HCT116 (cell line): ENCODE measurements around the gene DBN1. TPM values are rescaled to one million over a fixed set of nuclear protein-coding genes. Genes with fewer than 3 reads are reported as not detected.

Source experiments
- ATAC-seq: fragments of 200-7000 bp; cut with Tn5 transposase; 2 replicates; pipeline ENCODE4 v1.9.1; 2020; ENCODE audit warnings: mild to moderate bottlenecking, moderate library complexity
- BruUV-seq: library from RNA; stranded (reverse); fragments of 400-500 nt; replicated peaks from 2 replicates; lab custom pipeline; 2021; lab: Mats Ljungman, UMichigan
- CTCF ChIA-PET: fragments of 300-600 bp; sonication (Branson Sonifier 250); formaldehyde crosslinking; loops from one replicate; lab custom pipeline; 2021; ENCODE audit warnings: antibody characterized with exemption; lab: Charles Lee
- POLR2A ChIA-PET: fragments of 300-600, 350-600 bp; sonication (Branson Sonifier 250); formaldehyde crosslinking; loops from one replicate; lab custom pipeline; 2021; ENCODE audit warnings: antibody characterized with exemption; lab: Charles Lee
- RAD21 ChIA-PET, 2 experiments: fragments of 300-600 bp; sonication (Branson Sonifier 250); formaldehyde crosslinking; loops; one replicate each; lab custom pipeline; 2023; ENCODE audit warnings: low total read pairs in 2 of 2; ENCODE audit not compliant: uncharacterized antibody in 2 of 2, unreplicated experiment in 2 of 2, low non-redundant PET in 1 of 2; lab: Charles Lee
- DNase-seq: peaks from one replicate; pipeline ENCODE4 v3.0.0-alpha.2; 2010; ENCODE audit warnings: low read depth, low spot score
- H2AFZ ChIP-seq: fragments of 200-600 bp; shearing (Covaris generic), sonication (generic); 2 replicates; pipeline ENCODE4 v1.6.1; 2017; ENCODE audit warnings: low read depth, mixed run types, mixed read lengths, antibody characterized with exemption, low read length; ENCODE audit not compliant: poor library complexity, severe bottlenecking
- H3K27ac ChIP-seq: 2 replicates; pipeline ENCODE4 v1.5.1; 2012; ENCODE audit warnings: low read depth, low read length
- H3K27me3 ChIP-seq: fragments of 200-600 bp; sonication (generic); 2 replicates; pipeline ENCODE4 v1.6.1; 2016; ENCODE audit warnings: mixed run types, low read length, mixed read lengths; ENCODE audit not compliant: insufficient read depth
- H3K36me3 ChIP-seq, 2 experiments: fragments of 200-500 bp in 1 of 2; fragments of 200-600 bp in 1 of 2; sonication (Bioruptor generic) in 1 of 2; sonication (generic) in 1 of 2; 2 replicates each; pipeline versions ENCODE4 v1.5.1 to v1.6.1; 2014 to 2016; ENCODE audit warnings: low read length in 2 of 2, inconsistent platforms in 1 of 2, mixed read lengths in 1 of 2, mixed run types in 1 of 2; ENCODE audit not compliant: insufficient read depth in 2 of 2, control insufficient read depth in 1 of 2
- H3K4me1 ChIP-seq, 2 experiments: fragments of 200-600 bp in 1 of 2; sonication (generic) in 1 of 2; 2 replicates each; pipeline versions ENCODE4 v1.5.1 to v1.6.1; 2012 to 2017; ENCODE audit warnings: low read length in 2 of 2, inconsistent platforms in 1 of 2, mild to moderate bottlenecking in 1 of 2, mixed read lengths in 1 of 2, mixed run types in 1 of 2, moderate library complexity in 1 of 2; ENCODE audit not compliant: insufficient read depth in 2 of 2, control insufficient read depth in 1 of 2
- H3K4me2 ChIP-seq: fragments of 200-600 bp; sonication (generic); 2 replicates; pipeline ENCODE4 v1.6.1; 2017; ENCODE audit warnings: mixed run types, low read length, mixed read lengths
- H3K4me3 ChIP-seq, 2 experiments: fragments of 200-600 bp in 1 of 2; sonication (generic) in 1 of 2; replicated peaks in 1 of 2; 2 replicates each; pipeline ENCODE4 v1.5.1; 2011 to 2016; ENCODE audit warnings: low read length in 2 of 2, control low read depth in 1 of 2, low read depth in 1 of 2, mild to moderate bottlenecking in 1 of 2, mixed read lengths in 1 of 2, mixed run types in 1 of 2
- H3K79me2 ChIP-seq: fragments of 200-600 bp; sonication (generic); 2 replicates; pipeline ENCODE4 v1.6.1; 2017; ENCODE audit warnings: mild to moderate bottlenecking, mixed run types, low read length, moderate library complexity, mixed read lengths; ENCODE audit not compliant: insufficient read depth
- H3K9ac ChIP-seq: fragments of 200-600 bp; sonication (generic); 2 replicates; pipeline ENCODE4 v1.6.1; 2016; ENCODE audit warnings: low read length, mixed read lengths
- H3K9me2 ChIP-seq: fragments of 200-600 bp; sonication (generic), shearing (Covaris generic); 2 replicates; pipeline ENCODE4 v1.6.1; 2017; ENCODE audit warnings: mixed run types, mild to moderate bottlenecking, moderate library complexity; ENCODE audit not compliant: insufficient read depth
- H3K9me3 ChIP-seq, 2 experiments: fragments of 200-500 bp in 1 of 2; fragments of 200-600 bp in 1 of 2; sonication (Bioruptor generic) in 1 of 2; sonication (generic) in 1 of 2; 2 replicates each; pipeline ENCODE4 v1.6.1; 2014 to 2017; ENCODE audit warnings: low read length in 2 of 2, mixed read lengths in 2 of 2, inconsistent platforms in 1 of 2, low read depth in 1 of 2, mild to moderate bottlenecking in 1 of 2, mixed run types in 1 of 2, moderate library complexity in 1 of 2; ENCODE audit not compliant: control insufficient read depth in 1 of 2, insufficient read depth in 1 of 2
- H4K20me1 ChIP-seq: fragments of 200-600 bp; sonication (generic), shearing (Covaris generic); 2 replicates; pipeline ENCODE4 v1.6.1; 2017; ENCODE audit warnings: mixed run types, mild to moderate bottlenecking, moderate library complexity; ENCODE audit not compliant: insufficient read depth
- CBX3 ChIP-seq: IDR thresholded peaks from 2 replicates; pipeline ENCODE4 v1.6.1; 2012; ENCODE audit warnings: low read depth
- EGR1 ChIP-seq: IDR thresholded peaks from 2 replicates; pipeline ENCODE4 v1.6.1; 2012; ENCODE audit warnings: low read depth
- ELF1 ChIP-seq: IDR thresholded peaks from 2 replicates; pipeline ENCODE4 v1.6.1; 2012; ENCODE audit warnings: low read depth, borderline replicate concordance
- EZH2 ChIP-seq: fragments of 200-600 bp; sonication (generic); IDR thresholded peaks from 2 replicates; pipeline ENCODE4 v1.6.1; 2017; ENCODE audit warnings: antibody characterized with exemption, mixed run types
- EZH2phosphoT487 ChIP-seq: fragments of 200-600 bp; IDR thresholded peaks from 2 replicates; pipeline ENCODE4 v1.6.1; 2018; ENCODE audit warnings: antibody characterized with exemption, borderline replicate concordance
- FOSL1 ChIP-seq: IDR thresholded peaks from 2 replicates; pipeline ENCODE4 v1.6.1; 2012; ENCODE audit warnings: low read depth
- POLR2AphosphoS5 ChIP-seq: IDR thresholded peaks from 2 replicates; pipeline ENCODE4 v1.6.1; 2011; ENCODE audit warnings: mild to moderate bottlenecking, low read depth, low read length, moderate library complexity
- RAD21 ChIP-seq: IDR thresholded peaks from 2 replicates; pipeline ENCODE4 v1.6.1; 2012; ENCODE audit warnings: low read depth, mild to moderate bottlenecking
- SRF ChIP-seq: IDR thresholded peaks from 2 replicates; pipeline ENCODE4 v1.6.1; 2012; ENCODE audit warnings: low read depth
- ZFX ChIP-seq: fragments of 450-650 bp; IDR thresholded peaks from 2 replicates; pipeline ENCODE4 v1.6.1; 2017
- ZNF274 ChIP-seq: fragments of 200-500 bp; sonication (Bioruptor generic); IDR thresholded peaks from 2 replicates; pipeline ENCODE4 v1.6.1; 2014; ENCODE audit warnings: mild to moderate bottlenecking, low read depth, low read length, inconsistent platforms
- intact Hi-C: fragments of 100-400 bp; cut with micrococcal nuclease; formaldehyde crosslinking; loops from 2 replicates; pipeline ENCODE4 v1.10.0; 2022
- total RNA-seq: library from RNA; stranded (reverse); gene quantifications from one replicate; pipeline ENCODE4 v1.2.1, GENCODE V29; 2021; ENCODE audit not compliant: unreplicated experiment
- TF ChIP-seq, protein P1 (sequence below): IDR thresholded peaks from 2 replicates; pipeline ENCODE4 v1.6.1; 2012
- TF ChIP-seq, protein P2 (sequence below): IDR thresholded peaks from 2 replicates; pipeline ENCODE4 v1.6.1; 2012
- TF ChIP-seq, protein P3 (sequence below), 3 experiments: fragments of 200-600 bp in 1 of 3; sonication (generic) in 1 of 3; IDR thresholded peaks in 2 of 3; conservative IDR thresholded peaks in 1 of 3; 2 replicates each; pipeline ENCODE4 v1.5.1; 2012 to 2017; ENCODE audit warnings: low read depth in 2 of 3, low read length in 2 of 3, antibody characterized with exemption in 1 of 3, borderline replicate concordance in 1 of 3, control low read depth in 1 of 3, mild to moderate bottlenecking in 1 of 3, mixed read lengths in 1 of 3, mixed run types in 1 of 3, moderate library complexity in 1 of 3; ENCODE audit not compliant: insufficient read depth in 1 of 3

DBN1 gene
- total RNA-seq, 1 experiment from 2014 or later, result 144 TPM

DNA sequence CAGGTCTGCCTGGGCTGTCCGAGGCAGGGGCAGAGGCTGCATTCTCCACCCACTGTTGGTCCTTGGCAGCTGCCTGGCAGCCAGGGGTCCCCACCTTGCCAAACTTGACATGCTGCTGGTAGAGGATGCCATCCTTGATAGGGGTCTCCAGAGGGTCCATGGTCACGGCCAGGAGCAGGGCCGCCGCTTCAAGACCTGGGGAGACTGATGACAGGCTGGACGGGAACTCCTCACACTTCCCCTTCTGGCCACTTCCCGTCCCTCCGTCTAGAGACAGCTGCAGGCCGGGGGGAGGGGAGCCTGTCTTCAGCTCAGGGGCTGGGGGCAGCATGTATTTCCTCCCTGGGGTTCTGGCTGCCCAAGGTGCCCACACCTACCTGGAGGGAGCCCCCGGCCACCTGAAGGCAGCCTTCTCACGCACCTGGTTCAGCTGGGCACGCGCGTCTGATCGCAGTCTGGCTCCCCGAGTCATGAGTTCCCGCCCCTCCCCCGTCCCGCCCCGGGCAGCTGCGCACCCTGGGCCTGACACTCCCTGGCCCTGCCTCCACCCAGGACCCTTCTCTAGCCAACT, 36.0 kb upstream of the DBN1 start, which contains the start of gene DOK3:
DOK3 (minus strand) TSS at position 446 of the 571 bp plus-strand sequence; CDS start at position 160, 286 bp downstream.
- Histone ChIP-seq H3K9ac (no peak within 1 kb of the TSS), H4K20me1 (no peaks in the 10 kb centered on the region), H3K9me2 (no peaks in the 10 kb centered on the region), H3K36me3 (peaks cover 19 to 38% of the 10 kb centered on the region in 2 experiments; a peak in 3 of 4 replicates), H3K27me3 (no peaks in the 10 kb centered on the region), H3K4me2 (no peak within 1 kb of the TSS), H3K9me3 (no peaks in the 10 kb centered on the region), H3K79me2 (peaks cover 4% of the 10 kb centered on the region; the same call in 1 of the 2 replicates), H3K4me3 (no peak within 1 kb of the TSS), H3K27ac (no peak within 1 kb of the TSS), H2AFZ (no peak within 1 kb of the TSS), H3K4me1 (no peaks in the 10 kb centered on the region)
- DNase-seq, result no peak
- no TSS peak for BruUV-seq
- intact Hi-C loops, result no loop called here
- TF ChIP-seq EZH2 (no peak), ZFX (no peak), EGR1 (no peak), SRF (no peak)
- TF ChIP-seq, protein P1, sequence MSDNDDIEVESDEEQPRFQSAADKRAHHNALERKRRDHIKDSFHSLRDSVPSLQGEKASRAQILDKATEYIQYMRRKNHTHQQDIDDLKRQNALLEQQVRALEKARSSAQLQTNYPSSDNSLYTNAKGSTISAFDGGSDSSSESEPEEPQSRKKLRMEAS, result no peak
- ChIA-PET POLR2A (no interaction called here), RAD21 (no interaction called here), CTCF (interaction anchor here (0.9 kb wide), 1 partner anchor 12 kb away, joined by 3 read pairs; the partner anchor contains the start of gene PDLIM7)
- no peak for ATAC-seq

DNA sequence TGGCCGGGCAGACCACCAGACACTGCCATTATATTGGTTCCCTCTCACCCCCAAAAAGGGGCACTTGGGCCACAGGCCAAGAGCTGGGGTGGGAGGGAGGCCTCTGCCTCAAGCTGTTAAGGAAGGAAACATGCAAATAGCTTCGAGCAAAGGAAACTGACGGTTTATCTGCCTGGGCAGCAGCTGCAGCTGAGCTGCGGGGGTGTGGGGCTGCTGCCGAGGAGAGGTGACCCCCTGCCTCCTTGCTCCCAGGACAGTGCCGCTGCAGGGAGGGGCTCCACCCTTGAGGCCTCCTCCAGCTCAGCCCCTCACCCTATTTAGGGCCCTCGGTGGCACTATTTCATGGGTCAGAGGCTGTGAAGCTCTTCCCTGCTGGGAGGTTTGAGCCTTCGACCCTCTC, 35.4 kb upstream of the DBN1 start:
- H3K9me2 ChIP-seq, result no peaks in the 10 kb centered on the region
- no TSS peak for BruUV-seq
- POLR2A ChIA-PET, result no interaction called here
- intact Hi-C loops, result no loop called here
- H3K4me2 ChIP-seq, result no peak overlapping the region
- H3K4me1 ChIP-seq, result no peaks in the 10 kb centered on the region
- H4K20me1 ChIP-seq, result no peaks in the 10 kb centered on the region
- no peak for DNase-seq
- H3K27ac ChIP-seq, result no peak overlapping the region
- H3K36me3 ChIP-seq, result peaks cover 17 to 32% of the 10 kb centered on the region in 2 experiments; a peak in 3 of 4 replicates
- no peak overlapping the region for H2AFZ ChIP-seq
- no peak for ATAC-seq
- H3K27me3 ChIP-seq, result no peaks in the 10 kb centered on the region
- CTCF ChIA-PET, result interaction anchor here (0.9 to 1.0 kb wide), 2 partner anchors 11 to 105 kb away, joined by 3 read pairs; partner anchors contain the start of gene PDLIM7
- H3K9me3 ChIP-seq, result no peaks in the 10 kb centered on the region
- no peak overlapping the region for H3K9ac ChIP-seq
- RAD21 ChIA-PET, result no interaction called here
- peaks cover under 1% of the 10 kb centered on the region; the same call in 1 of the 2 replicates for H3K79me2 ChIP-seq
- H3K4me3 ChIP-seq, result no peak overlapping the region
- TF ChIP-seq, protein P1, result no peak
- TF ChIP-seq FOSL1, result no peak
- TF ChIP-seq CBX3, result no peak
- no peak for TF ChIP-seq ZNF274
- no peak for TF ChIP-seq POLR2AphosphoS5
- TF ChIP-seq, protein P2, sequence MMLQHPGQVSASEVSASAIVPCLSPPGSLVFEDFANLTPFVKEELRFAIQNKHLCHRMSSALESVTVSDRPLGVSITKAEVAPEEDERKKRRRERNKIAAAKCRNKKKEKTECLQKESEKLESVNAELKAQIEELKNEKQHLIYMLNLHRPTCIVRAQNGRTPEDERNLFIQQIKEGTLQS, result no peak
- no peak for TF ChIP-seq ELF1
- no peak for TF ChIP-seq EZH2phosphoT487
- TF ChIP-seq RAD21, result no peak
- TF ChIP-seq, protein P3, sequence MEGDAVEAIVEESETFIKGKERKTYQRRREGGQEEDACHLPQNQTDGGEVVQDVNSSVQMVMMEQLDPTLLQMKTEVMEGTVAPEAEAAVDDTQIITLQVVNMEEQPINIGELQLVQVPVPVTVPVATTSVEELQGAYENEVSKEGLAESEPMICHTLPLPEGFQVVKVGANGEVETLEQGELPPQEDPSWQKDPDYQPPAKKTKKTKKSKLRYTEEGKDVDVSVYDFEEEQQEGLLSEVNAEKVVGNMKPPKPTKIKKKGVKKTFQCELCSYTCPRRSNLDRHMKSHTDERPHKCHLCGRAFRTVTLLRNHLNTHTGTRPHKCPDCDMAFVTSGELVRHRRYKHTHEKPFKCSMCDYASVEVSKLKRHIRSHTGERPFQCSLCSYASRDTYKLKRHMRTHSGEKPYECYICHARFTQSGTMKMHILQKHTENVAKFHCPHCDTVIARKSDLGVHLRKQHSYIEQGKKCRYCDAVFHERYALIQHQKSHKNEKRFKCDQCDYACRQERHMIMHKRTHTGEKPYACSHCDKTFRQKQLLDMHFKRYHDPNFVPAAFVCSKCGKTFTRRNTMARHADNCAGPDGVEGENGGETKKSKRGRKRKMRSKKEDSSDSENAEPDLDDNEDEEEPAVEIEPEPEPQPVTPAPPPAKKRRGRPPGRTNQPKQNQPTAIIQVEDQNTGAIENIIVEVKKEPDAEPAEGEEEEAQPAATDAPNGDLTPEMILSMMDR (IDR thresholded peaks at IDR 0.05 in 2 of 3, conservative IDR thresholded peaks at IDR 0.05 in 1 of 3; ENCODE audit: borderline replicate concordance in 1 of 3, insufficient read depth in 1 of 3, low read depth in 2 of 3, low read length in 2 of 3), result no peak
